ENCODE data around the gene TMC6.
A peak's percentile ranks its signal among the peaks of the same experiment; 100 is the strongest.

The TMC6 gene

DNA sequence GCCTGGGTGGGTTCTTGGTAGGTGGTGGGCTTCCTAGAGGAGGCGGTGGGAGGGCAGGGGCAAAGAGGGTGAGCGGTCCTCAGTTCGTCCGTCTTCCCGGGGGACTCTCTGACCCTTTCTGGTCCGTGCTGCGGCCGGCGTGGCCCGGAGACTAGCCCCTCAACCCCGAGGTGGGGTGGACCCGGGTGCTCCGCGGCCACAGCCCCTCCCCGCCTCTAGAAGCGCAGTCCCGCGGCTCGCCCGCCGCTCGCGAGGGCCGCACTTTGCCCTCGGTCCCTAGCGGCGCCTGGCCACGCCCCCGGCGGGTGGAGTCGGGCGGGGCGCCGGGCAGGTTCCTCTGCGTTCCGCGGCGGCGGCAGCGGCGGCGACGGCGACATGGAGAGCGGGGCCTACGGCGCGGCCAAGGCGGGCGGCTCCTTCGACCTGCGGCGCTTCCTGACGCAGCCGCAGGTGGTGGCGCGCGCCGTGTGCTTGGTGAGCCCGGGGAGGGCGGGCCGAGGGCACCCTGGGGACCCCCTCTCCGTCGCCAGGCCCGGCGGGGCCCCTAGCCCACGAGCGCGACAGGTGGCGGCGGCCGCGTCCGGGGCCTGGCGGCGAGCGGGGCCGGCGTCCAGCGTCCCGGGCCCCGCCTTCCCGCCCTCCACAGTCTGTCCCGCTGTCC, 39.8 kb upstream of the TMC6 start, which contains the start of gene SYNGR2:
Gene SYNGR2, plus strand, starts transcription at position 340 of the 661 bp plus-strand sequence. Its CDS starts 36 bp downstream, at position 376.
- TF ChIP-seq, protein P1, sequence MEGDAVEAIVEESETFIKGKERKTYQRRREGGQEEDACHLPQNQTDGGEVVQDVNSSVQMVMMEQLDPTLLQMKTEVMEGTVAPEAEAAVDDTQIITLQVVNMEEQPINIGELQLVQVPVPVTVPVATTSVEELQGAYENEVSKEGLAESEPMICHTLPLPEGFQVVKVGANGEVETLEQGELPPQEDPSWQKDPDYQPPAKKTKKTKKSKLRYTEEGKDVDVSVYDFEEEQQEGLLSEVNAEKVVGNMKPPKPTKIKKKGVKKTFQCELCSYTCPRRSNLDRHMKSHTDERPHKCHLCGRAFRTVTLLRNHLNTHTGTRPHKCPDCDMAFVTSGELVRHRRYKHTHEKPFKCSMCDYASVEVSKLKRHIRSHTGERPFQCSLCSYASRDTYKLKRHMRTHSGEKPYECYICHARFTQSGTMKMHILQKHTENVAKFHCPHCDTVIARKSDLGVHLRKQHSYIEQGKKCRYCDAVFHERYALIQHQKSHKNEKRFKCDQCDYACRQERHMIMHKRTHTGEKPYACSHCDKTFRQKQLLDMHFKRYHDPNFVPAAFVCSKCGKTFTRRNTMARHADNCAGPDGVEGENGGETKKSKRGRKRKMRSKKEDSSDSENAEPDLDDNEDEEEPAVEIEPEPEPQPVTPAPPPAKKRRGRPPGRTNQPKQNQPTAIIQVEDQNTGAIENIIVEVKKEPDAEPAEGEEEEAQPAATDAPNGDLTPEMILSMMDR (IDR thresholded peaks at IDR 0.05; ENCODE audit: insufficient read depth, low read length, poor library complexity, severe bottlenecking) = no peak
- H3K27me3 ChIP-seq (replicated peaks; ENCODE audit: control insufficient read depth, insufficient read depth, low read length) = no peaks in the 10 kb centered on the region
- H3K4me3 ChIP-seq (replicated peaks; ENCODE audit: low read depth, low read length) = peak within 1 kb of the TSS; percentile 97
- peaks cover 29% of the 10 kb centered on the region for H3K36me3 ChIP-seq (ENCODE audit: control insufficient read depth, insufficient read depth, low read length)
- DNase-seq (ENCODE audit: extremely low read depth, insufficient read length) = peak; percentile 92

DNA sequence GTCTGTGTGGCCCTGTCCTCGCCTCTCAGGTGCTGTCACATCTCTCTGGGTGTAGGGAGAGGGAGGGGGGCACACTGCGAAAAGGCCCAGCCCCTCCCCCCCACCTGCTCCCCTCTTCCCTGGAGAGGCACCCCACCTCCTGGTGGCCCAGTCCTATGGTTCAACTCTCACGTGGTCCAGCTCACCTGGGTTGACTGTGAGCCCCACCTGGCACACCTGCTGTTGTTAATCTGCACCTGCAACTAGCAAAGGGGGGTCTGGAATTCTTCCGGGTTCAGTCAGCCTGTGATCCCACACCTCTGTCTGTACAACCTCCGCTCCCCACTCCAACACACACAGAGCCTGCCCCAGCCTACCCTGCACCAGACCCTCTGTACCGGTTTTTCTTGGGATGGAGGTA, 37.9 kb upstream of the TMC6 start:
- no peak for DNase-seq (ENCODE audit: extremely low read depth, insufficient read length)
- Histone ChIP-seq H3K36me3 (ENCODE audit: control insufficient read depth, insufficient read depth, low read length) (peaks cover 14% of the 10 kb centered on the region), H3K27me3 (replicated peaks; ENCODE audit: control insufficient read depth, insufficient read depth, low read length) (no peaks in the 10 kb centered on the region)

DNA sequence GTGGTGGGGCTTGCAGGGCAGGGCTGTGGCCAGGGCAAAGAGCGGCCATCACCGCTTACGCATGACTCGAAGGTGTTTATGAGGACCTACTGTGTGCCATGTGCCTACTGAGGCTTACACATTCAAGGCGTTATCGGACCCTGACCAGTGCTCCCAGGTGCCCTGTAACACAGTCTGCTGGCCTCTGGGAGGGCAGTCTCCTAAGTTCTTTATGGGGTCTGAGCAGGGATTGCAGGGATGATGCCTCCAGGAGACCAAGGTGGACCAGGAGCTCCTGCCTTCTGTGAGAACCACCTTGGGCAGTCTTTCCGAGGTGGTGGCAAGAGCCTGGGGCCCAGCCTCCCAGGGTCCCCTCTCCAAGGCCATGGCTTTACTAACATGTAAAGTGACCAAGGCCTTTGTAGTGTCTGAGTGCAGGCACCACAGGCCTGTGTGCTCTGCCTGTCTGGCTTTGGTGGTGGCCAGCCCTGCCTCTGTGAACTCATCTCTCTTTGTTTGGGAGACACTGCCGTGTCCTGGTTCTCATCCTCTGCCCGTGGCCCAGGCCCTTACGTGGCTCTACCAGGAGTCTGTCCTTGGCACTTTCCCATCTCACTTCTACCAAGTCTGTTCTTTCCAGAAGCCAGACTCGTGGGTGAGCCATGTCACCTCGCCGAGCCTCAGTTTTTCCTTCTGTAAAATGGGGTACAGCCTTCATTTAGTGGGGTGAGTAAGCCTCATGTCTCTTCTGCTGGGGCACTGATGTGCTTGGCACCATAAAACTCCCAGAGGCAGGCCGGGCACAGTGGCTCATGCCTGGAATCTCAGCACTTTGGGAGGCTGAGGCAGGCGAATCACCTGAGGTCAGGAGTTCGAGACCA, 36.4 kb upstream of the TMC6 start:
- no peaks in the 10 kb centered on the region for H3K27me3 ChIP-seq (replicated peaks; ENCODE audit: control insufficient read depth, insufficient read depth, low read length)
- DNase-seq (ENCODE audit: extremely low read depth, insufficient read length) = no peak
- H3K36me3 ChIP-seq (ENCODE audit: control insufficient read depth, insufficient read depth, low read length) = peaks cover 5% of the 10 kb centered on the region
- no peak overlapping the region for H3K4me3 ChIP-seq (replicated peaks; ENCODE audit: low read depth, low read length)
- TF ChIP-seq, protein P1 (IDR thresholded peaks at IDR 0.05; ENCODE audit: insufficient read depth, low read length, poor library complexity, severe bottlenecking) = no peak

More for the DNA sequence above, 37.9 kb upstream of the TMC6 start:
- TF ChIP-seq, protein P1 (IDR thresholded peaks at IDR 0.05; ENCODE audit: insufficient read depth, low read length, poor library complexity, severe bottlenecking) = no peak
- no peak overlapping the region for H3K4me3 ChIP-seq (replicated peaks; ENCODE audit: low read depth, low read length)

DNA sequence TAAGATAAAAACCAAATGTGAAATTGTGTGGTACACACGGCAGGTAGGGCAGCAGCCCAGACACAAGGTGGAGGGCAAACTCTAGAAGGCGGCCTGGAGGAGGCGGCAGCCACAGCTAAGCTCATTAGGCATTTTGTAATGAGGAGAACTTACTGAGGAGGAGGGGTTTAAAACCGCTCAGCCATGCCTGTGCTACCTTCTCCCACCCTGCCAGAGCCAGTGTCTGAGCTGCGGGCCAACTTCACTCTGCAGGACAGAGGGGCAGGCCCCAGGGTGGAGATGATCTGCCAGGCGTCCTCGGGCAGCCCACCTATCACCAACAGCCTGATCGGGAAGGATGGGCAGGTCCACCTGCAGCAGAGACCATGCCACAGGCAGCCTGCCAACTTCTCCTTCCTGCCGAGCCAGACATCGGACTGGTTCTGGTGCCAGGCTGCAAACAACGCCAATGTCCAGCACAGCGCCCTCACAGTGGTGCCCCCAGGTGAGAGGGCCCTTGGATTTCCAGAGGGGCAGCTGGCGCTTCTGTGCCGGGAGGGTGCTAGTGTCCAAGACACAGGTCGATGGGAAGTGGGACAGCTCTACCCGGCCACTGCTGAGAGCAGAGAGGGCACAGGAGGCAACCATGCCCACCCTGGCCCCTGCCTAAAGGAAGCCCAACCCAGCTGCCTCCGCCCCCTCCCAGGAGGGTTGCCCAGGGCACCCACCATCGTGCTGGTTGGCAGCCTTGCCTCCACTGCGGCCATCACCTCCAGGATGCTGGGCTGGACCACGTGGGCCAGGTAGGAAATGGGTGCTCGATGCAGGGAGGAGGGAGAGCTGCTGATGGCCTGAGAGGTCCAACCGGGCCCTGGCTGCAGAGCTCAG, 35.6 kb upstream of the TMC6 start:
- no peak for DNase-seq (ENCODE audit: extremely low read depth, insufficient read length)

More for the DNA sequence above, 35.6 kb upstream of the TMC6 start:
- H3K36me3 ChIP-seq (ENCODE audit: control insufficient read depth, insufficient read depth, low read length) = no peaks in the 10 kb centered on the region; the same call in 1 of the 2 replicates
- H3K4me3 ChIP-seq (replicated peaks; ENCODE audit: low read depth, low read length) = no peak overlapping the region
- TF ChIP-seq, protein P1 (IDR thresholded peaks at IDR 0.05; ENCODE audit: insufficient read depth, low read length, poor library complexity, severe bottlenecking) = no peak
- no peaks in the 10 kb centered on the region for H3K27me3 ChIP-seq (replicated peaks; ENCODE audit: control insufficient read depth, insufficient read depth, low read length)
